Measurements from ENCODE around the gene IFNA13. TPM values are rescaled to one million over a fixed set of nuclear protein-coding genes. Genes with fewer than 3 reads are reported as not detected.

IFNA13 gene
- total RNA-seq, 4 donors from 2014 or later, result not detected

DNA sequence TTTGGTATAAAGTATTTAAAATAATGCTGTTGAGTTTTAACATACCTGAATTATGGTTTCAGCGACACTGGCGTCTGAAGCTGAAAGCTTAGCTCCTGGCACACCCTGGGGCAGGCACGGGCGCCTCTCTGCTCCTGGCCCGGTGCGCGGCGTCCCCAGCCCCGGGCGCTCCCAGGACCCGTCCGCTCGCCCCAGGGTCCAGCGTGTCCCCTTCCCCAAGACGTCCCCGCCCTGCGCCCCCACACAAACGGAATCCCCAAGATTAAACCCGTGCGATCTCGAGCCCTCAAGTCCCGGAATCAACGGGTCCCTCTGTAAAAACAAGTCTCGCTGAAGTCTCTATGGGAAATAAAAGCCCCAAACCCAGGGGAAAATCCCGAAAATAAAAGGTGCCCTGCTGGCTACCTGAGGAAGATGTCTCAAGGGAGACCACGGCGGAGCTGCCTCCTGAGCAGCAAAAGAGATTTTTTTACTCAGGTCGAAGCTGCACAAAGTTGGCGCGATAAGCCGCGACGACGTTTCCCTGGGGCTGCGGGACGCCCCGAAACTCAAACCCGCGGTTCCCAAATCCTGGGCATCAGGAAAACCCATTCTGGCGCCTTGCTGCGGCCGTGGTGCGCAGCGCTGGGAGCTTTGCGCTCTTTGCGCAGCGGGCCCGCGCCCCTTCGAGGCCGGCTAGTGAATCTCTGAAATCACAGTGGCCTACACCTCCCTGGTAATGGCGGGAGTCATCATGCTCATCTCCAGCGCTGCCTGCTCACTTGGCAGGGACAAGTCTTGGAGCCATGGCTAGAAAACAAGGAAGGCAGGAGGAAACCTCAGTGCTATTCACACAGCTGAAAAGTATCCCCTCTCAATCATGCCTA is 34.8 kb upstream of the IFNA13 start:
- peaks cover 50% of the 10 kb centered on the region for H3K27me3 ChIP-seq
- intact Hi-C loops (cut with DNase I; ENCODE audit: low total_unique reads) (no loop called here), in situ Hi-C loops (cut with MboI; ENCODE audit: low pct_ligation_motif_present in 1 of 4, low pct_unique_long_range_greater_than_20kb in 1 of 4, low sequenced_read_pairs in 3 of 4) (no loop called here)
- peak overlapping the region in 3 of 4 donors; percentile 15 to 45 (median 23) for H3K4me3 ChIP-seq
- TF ChIP-seq EP300 (IDR thresholded peaks at IDR 0.05; ENCODE audit: low read depth) (no peak), POLR2AphosphoS5 (IDR thresholded peaks at IDR 0.05) (no peak), POLR2A (IDR thresholded peaks at IDR 0.05) (no peak)
- TF ChIP-seq, protein P1, sequence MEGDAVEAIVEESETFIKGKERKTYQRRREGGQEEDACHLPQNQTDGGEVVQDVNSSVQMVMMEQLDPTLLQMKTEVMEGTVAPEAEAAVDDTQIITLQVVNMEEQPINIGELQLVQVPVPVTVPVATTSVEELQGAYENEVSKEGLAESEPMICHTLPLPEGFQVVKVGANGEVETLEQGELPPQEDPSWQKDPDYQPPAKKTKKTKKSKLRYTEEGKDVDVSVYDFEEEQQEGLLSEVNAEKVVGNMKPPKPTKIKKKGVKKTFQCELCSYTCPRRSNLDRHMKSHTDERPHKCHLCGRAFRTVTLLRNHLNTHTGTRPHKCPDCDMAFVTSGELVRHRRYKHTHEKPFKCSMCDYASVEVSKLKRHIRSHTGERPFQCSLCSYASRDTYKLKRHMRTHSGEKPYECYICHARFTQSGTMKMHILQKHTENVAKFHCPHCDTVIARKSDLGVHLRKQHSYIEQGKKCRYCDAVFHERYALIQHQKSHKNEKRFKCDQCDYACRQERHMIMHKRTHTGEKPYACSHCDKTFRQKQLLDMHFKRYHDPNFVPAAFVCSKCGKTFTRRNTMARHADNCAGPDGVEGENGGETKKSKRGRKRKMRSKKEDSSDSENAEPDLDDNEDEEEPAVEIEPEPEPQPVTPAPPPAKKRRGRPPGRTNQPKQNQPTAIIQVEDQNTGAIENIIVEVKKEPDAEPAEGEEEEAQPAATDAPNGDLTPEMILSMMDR (IDR thresholded peaks at IDR 0.05), result no peak
- H3K4me1 ChIP-seq, result peaks cover 5 to 14% (median 12%) of the 10 kb centered on the region in 4 donors
- no peaks in the 10 kb centered on the region for H3K36me3 ChIP-seq
- H3K27ac ChIP-seq, result no peak overlapping the region
- no peaks in the 10 kb centered on the region for H3K9me3 ChIP-seq
- DNase-seq, result no peak
- WGBS, 2 donors (ENCODE audit: low coverage in 1 of 2), result 9 to 20% methylated on average over 2 to 46 of the region's 53 CpGs

DNA sequence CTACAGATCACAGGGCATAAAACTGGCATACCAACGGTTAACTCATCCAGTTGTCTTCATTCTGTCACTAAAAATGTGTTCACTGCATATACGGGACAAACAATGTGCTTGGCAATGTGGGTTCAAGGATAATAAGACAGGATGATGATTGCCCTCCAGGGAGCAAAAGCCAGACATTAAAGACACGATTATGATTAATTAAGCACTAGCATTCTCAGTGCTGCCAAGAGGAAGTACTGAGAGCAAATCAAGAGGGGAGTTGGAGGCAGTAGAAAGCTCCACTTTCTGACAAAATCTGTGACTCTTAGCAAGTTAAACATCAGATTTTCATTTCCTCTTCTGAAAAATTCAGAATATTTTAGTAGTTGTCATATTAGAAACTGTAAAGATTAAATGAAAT is 32.1 kb upstream of the IFNA13 start:
- Histone ChIP-seq H3K36me3 (no peaks in the 10 kb centered on the region), H3K27ac (no peak overlapping the region), H3K4me1 (peaks cover 5 to 22% (median 14%) of the 10 kb centered on the region in 4 donors), H3K4me3 (no peak overlapping the region), H3K9me3 (no peaks in the 10 kb centered on the region), H3K27me3 (peaks cover 77% of the 10 kb centered on the region)
- WGBS, 2 donors (ENCODE audit: low coverage in 1 of 2), result 36 to 48% methylated on average over 2 to 3 of the region's 3 CpGs
- intact Hi-C loops (cut with DNase I; ENCODE audit: low total_unique reads), result loop anchor here (5.0 kb wide), 1 partner anchor 73 kb away; no protein-coding TSS in a partner anchor
- in situ Hi-C loops (cut with MboI; ENCODE audit: low pct_ligation_motif_present in 1 of 4, low pct_unique_long_range_greater_than_20kb in 1 of 4, low sequenced_read_pairs in 3 of 4), result loop anchor here in 2 of 4 donors (10.0 kb wide), 1 partner anchor 75 kb away; no protein-coding TSS in a partner anchor
- no peak for DNase-seq
- TF ChIP-seq POLR2AphosphoS5 (IDR thresholded peaks at IDR 0.05), result no peak
- TF ChIP-seq EP300 (IDR thresholded peaks at IDR 0.05; ENCODE audit: low read depth), result no peak
- TF ChIP-seq POLR2A (IDR thresholded peaks at IDR 0.05), result no peak
- TF ChIP-seq, protein P1 (IDR thresholded peaks at IDR 0.05), result no peak

DNA sequence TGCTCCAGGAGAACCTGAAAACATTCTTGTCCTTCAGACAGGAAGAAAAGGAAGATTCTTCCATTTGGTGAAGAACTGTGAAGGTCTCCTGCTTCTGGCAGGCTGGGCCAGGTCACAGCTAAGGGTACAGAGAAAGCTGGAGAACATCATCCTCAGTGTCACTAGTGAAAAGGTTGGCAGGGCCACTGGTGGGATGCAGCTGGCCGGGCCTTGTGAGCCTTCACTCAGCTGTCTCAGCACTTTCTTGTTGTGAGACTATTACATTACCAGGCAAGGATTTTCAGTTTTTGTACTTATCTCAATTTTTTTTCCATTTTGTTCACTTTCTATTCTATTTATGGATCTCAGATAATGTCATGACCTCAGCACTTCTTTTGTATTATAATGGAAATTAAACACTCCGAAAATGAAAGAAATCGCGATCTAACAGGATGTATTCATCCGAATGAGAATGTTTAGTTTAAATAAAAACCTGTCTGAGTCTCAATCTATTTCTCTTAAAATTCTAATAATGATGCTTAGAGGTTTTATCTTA is 31.2 kb upstream of the IFNA13 start:
- TF ChIP-seq EP300 (IDR thresholded peaks at IDR 0.05; ENCODE audit: low read depth), result no peak
- Histone ChIP-seq H3K36me3 (no peaks in the 10 kb centered on the region), H3K4me3 (no peak overlapping the region), H3K9me3 (no peaks in the 10 kb centered on the region), H3K27ac (no peak overlapping the region), H3K27me3 (peaks cover 86% of the 10 kb centered on the region), H3K4me1 (peaks cover 5 to 22% (median 14%) of the 10 kb centered on the region in 4 donors)
- in situ Hi-C loops (cut with MboI; ENCODE audit: low pct_ligation_motif_present in 1 of 4, low pct_unique_long_range_greater_than_20kb in 1 of 4, low sequenced_read_pairs in 3 of 4), result loop anchor here in 2 of 4 donors (10.0 kb wide), 1 partner anchor 74 kb away; no protein-coding TSS in a partner anchor
- intact Hi-C loops (cut with DNase I; ENCODE audit: low total_unique reads), result loop anchor here (5.0 kb wide), 1 partner anchor 72 kb away; no protein-coding TSS in a partner anchor
- WGBS, 2 donors (ENCODE audit: low coverage in 1 of 2), result 86 to 90% methylated on average over 5 of the region's 5 CpGs
- DNase-seq, result no peak

DNA sequence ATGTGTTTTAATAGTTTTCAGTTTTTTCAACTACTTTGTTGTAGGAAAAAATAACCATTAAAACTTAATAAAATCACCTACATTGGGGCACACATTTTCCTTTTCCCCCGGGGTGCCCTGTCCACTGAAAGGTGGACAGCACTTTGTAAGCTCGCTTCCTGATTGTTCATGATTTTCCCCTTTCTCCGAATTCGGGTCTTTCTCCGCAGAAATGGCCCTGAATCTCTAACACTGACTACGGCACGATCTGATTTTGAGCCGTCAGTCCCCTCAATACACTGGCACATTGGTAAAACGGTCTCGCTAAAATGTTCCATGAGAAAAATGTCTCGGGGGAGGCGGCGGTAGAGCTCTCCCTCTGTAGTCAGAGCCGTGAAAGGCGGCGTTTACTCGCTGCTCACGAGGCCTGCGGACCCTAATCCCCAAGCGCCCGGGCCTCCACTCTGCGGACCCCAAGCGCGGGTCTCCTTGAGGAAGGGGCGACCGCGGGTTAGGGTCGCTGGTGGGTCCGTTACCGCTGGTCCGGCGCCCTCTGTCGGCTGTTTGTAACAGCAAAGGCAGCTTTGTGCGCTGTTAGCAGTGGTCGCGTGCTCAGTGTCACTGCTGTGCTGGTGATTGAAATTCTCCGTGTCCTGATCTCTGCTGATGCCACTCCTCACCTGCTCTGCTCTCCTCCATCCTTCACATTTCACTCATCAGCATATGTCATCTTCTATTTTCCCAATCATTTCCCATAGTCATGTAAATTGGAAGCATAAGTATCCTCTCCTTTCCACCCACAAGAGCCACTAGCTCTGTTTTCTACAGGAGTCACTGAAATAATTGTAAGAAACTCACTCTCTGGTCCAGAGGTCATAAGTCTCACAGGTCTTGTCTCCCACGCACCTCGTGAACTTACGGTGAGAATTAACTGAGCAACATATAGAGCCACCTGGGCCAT is 28.2 kb upstream of the IFNA13 start:
- Histone ChIP-seq H3K27ac (no peak overlapping the region), H3K27me3 (peaks cover 90% of the 10 kb centered on the region), H3K4me1 (peaks cover 0 to 8% (median 2%) of the 10 kb centered on the region in 4 donors), H3K4me3 (peak overlapping the region; percentile 34 to 57 (median 46)), H3K36me3 (no peaks in the 10 kb centered on the region), H3K9me3 (no peaks in the 10 kb centered on the region)
- WGBS, 2 donors (ENCODE audit: low coverage in 1 of 2), result 9 to 12% methylated on average over 22 to 23 of the region's 40 CpGs
- intact Hi-C loops (cut with DNase I; ENCODE audit: low total_unique reads), result loop anchor here (5.0 kb wide), 1 partner anchor 69 kb away; no protein-coding TSS in a partner anchor
- peak; percentile 48 for DNase-seq
- in situ Hi-C loops (cut with MboI; ENCODE audit: low pct_ligation_motif_present in 1 of 4, low pct_unique_long_range_greater_than_20kb in 1 of 4, low sequenced_read_pairs in 3 of 4), result loop anchor here in 2 of 4 donors (10.0 kb wide), 1 partner anchor 71 kb away; no protein-coding TSS in a partner anchor
- TF ChIP-seq, protein P1 (IDR thresholded peaks at IDR 0.05), result peak; percentile 57 to 80 (median 66)
- TF ChIP-seq POLR2A (IDR thresholded peaks at IDR 0.05), result no peak
